HepG2 (cell line): ENCODE measurements around the gene RAB42. TPM values are rescaled to one million over a fixed set of nuclear protein-coding genes. Genes with fewer than 3 reads are reported as not detected.
A peak's percentile ranks its signal among the peaks of the same experiment; 100 is the strongest.

ENCODE experiments used
- ARNT2 ChIP-seq: sonication (generic); formaldehyde crosslinking; IDR thresholded peaks from 2 replicates; pipeline ENCODE4 v1.8.0; 2022; ENCODE audit warnings: mild to moderate bottlenecking, low read depth, missing genetic modification reagents, moderate library complexity
- HNF4A ChIP-seq: sonication (generic); formaldehyde crosslinking; IDR thresholded peaks from 2 replicates; pipeline ENCODE4 v1.4.0; 2020; ENCODE audit warnings: missing genetic modification reagents
- KLF11 ChIP-seq: IDR thresholded peaks from 2 replicates; pipeline ENCODE4 v1.6.1; 2016; ENCODE audit warnings: missing compliant biosample characterization
- ZBTB20 ChIP-seq: sonication (generic); formaldehyde crosslinking; IDR thresholded peaks from 2 replicates; pipeline ENCODE4 v1.8.1; 2023; ENCODE audit warnings: missing genetic modification reagents, low read depth, mild to moderate bottlenecking, borderline replicate concordance
- ZFP90 ChIP-seq: sonication (generic); formaldehyde crosslinking; IDR thresholded peaks from 2 replicates; pipeline ENCODE4 v1.8.0; 2022; ENCODE audit warnings: missing genetic modification reagents, mild to moderate bottlenecking, inconsistent platforms, borderline replicate concordance
- ZFX ChIP-seq: sonication (generic); formaldehyde crosslinking; IDR thresholded peaks from 2 replicates; pipeline ENCODE4 v1.4.0; 2020; ENCODE audit warnings: mild to moderate bottlenecking, low read depth, missing genetic modification reagents, moderate library complexity
- ZNF674 ChIP-seq: sonication (generic); formaldehyde crosslinking; IDR thresholded peaks from 2 replicates; pipeline ENCODE4 v1.5.0; 2020; ENCODE audit warnings: low read depth, mild to moderate bottlenecking, missing genetic modification reagents
- ZSCAN20 ChIP-seq: sonication (generic); formaldehyde crosslinking; IDR thresholded peaks from 2 replicates; pipeline ENCODE4 v1.4.0; 2020; ENCODE audit warnings: missing genetic modification reagents, mild to moderate bottlenecking, borderline replicate concordance
- ZSCAN9 ChIP-seq: IDR thresholded peaks from 2 replicates; pipeline ENCODE4 v1.6.1; 2016; ENCODE audit warnings: borderline replicate concordance
- polyA plus RNA-seq, 8 experiments: library from polyadenylated mRNA; depleted of rRNA in 3 of 8; stranded (reverse) in 7 of 8; unstranded in 1 of 8; fragments of >200 nt; fragmentation: Illumina TruSeq in 4 of 8; extraction: Trizol in 4 of 8; gene quantifications; 2 replicates each; pipeline versions ENCODE4 v1.2.1 to v1.2.3, GENCODE V29; 2011 to 2016; ENCODE audit warnings: low read depth in 4 of 8, missing spikeins in 1 of 8, mixed read lengths in 1 of 8; ENCODE audit not compliant: insufficient read depth in 1 of 8
- total RNA-seq, 5 experiments: library from RNA; depleted of rRNA; stranded (reverse); fragments of >200 nt; fragmentation: Illumina TruSeq; extraction: Trizol; gene quantifications; 2 replicates each; pipeline ENCODE4 v1.2.3, GENCODE V29; 2016; ENCODE audit warnings: low read depth in 1 of 5
- TF ChIP-seq, protein P1 (sequence below): sonication (generic); formaldehyde crosslinking; IDR thresholded peaks from 2 replicates; pipeline ENCODE4 v1.4.0; 2020; ENCODE audit warnings: missing genetic modification reagents
- TF ChIP-seq, protein P2 (sequence below), 2 experiments: fragments of 450-650 bp in 1 of 2; sonication (generic) in 1 of 2; formaldehyde crosslinking in 1 of 2; IDR thresholded peaks; 2 replicates each; pipeline versions ENCODE4 v1.6.1 to v1.8.0; 2016 to 2022; ENCODE audit warnings: antibody characterized with exemption in 1 of 2, mild to moderate bottlenecking in 1 of 2, missing genetic modification reagents in 1 of 2
- TF ChIP-seq, protein P3 (sequence below): sonication (generic); formaldehyde crosslinking; IDR thresholded peaks from 2 replicates; pipeline ENCODE4 v1.5.0; 2020; ENCODE audit warnings: mild to moderate bottlenecking, missing genetic modification reagents, borderline replicate concordance

Gene RAB42
- total and polyA plus RNA-seq, 2 of the 13 experiments (the other 11 are each of a cell fraction or from before 2014, with no cell fraction given), result 10.4 to 166 TPM

DNA sequence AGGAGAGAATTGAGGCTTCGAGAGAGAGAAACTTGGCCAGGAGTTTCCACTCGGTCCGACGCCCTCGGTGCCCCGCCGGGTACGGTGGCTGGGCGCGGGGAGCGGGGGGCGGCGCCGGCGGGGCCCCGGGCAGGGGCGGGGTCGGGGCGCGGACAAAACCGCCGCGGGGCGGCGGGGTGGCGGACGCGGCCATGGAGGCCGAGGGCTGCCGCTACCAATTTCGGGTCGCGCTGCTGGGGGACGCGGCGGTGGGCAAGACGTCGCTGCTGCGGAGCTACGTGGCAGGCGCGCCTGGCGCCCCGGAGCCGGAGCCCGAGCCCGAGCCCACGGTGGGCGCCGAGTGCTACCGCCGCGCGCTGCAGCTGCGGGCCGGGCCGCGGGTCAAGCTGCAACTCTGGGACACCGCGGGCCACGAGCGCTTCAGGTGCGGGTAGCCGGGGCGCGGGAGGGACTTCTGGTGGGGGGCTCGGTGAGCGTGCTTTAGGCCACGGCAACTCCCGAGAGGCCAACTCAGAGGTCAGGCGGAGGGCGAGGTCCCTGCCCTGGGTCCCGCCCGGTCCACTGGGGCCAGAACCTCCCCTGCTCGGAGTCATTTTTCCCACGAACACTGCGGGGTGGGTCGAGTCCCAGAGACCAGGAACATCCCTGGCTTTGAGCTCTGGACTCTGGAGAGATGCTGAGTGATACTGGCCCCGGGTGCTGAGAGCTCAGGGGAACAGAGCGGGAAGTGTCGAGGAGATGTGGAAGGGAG lies 431 bp downstream of the RAB42 start (continued):
- peak; percentile 78 for TF ChIP-seq ARNT2 (CRISPR knock-in tag)
- TF ChIP-seq KLF11, result no peak
- peak; percentile 25; the same call in 1 of the 2 replicates for TF ChIP-seq ZFP90 (CRISPR knock-in tag)
- TF ChIP-seq, protein P1, sequence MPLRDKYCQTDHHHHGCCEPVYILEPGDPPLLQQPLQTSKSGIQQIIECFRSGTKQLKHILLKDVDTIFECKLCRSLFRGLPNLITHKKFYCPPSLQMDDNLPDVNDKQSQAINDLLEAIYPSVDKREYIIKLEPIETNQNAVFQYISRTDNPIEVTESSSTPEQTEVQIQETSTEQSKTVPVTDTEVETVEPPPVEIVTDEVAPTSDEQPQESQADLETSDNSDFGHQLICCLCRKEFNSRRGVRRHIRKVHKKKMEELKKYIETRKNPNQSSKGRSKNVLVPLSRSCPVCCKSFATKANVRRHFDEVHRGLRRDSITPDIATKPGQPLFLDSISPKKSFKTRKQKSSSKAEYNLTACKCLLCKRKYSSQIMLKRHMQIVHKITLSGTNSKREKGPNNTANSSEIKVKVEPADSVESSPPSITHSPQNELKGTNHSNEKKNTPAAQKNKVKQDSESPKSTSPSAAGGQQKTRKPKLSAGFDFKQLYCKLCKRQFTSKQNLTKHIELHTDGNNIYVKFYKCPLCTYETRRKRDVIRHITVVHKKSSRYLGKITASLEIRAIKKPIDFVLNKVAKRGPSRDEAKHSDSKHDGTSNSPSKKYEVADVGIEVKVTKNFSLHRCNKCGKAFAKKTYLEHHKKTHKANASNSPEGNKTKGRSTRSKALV (CRISPR knock-in tag), result 0 out of 2 replicates have a peak, but pooled peaks have one; percentile 15
- TF ChIP-seq ZNF674 (CRISPR knock-in tag), result 0 out of 2 replicates have a peak, but pooled peaks have one; percentile 34
- TF ChIP-seq, protein P2, sequence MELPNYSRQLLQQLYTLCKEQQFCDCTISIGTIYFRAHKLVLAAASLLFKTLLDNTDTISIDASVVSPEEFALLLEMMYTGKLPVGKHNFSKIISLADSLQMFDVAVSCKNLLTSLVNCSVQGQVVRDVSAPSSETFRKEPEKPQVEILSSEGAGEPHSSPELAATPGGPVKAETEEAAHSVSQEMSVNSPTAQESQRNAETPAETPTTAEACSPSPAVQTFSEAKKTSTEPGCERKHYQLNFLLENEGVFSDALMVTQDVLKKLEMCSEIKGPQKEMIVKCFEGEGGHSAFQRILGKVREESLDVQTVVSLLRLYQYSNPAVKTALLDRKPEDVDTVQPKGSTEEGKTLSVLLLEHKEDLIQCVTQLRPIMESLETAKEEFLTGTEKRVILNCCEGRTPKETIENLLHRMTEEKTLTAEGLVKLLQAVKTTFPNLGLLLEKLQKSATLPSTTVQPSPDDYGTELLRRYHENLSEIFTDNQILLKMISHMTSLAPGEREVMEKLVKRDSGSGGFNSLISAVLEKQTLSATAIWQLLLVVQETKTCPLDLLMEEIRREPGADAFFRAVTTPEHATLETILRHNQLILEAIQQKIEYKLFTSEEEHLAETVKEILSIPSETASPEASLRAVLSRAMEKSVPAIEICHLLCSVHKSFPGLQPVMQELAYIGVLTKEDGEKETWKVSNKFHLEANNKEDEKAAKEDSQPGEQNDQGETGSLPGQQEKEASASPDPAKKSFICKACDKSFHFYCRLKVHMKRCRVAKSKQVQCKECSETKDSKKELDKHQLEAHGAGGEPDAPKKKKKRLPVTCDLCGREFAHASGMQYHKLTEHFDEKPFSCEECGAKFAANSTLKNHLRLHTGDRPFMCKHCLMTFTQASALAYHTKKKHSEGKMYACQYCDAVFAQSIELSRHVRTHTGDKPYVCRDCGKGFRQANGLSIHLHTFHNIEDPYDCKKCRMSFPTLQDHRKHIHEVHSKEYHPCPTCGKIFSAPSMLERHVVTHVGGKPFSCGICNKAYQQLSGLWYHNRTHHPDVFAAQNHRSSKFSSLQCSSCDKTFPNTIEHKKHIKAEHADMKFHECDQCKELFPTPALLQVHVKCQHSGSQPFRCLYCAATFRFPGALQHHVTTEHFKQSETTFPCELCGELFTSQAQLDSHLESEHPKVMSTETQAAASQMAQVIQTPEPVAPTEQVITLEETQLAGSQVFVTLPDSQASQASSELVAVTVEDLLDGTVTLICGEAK (IDR thresholded peaks at IDR 0.05), result no peak
- TF ChIP-seq, protein P2 (CRISPR knock-in tag; IDR thresholded peaks at IDR 0.05), result 0 out of 2 replicates have a peak, but pooled peaks have one; percentile 8
- peak; percentile 29; the same call in 1 of the 2 replicates for TF ChIP-seq ZFX
- TF ChIP-seq HNF4A (CRISPR knock-in tag), result peak; percentile 55
- TF ChIP-seq ZBTB20, result no peak
- peak; percentile 67; the same call in 1 of the 2 replicates for TF ChIP-seq ZSCAN20 (CRISPR knock-in tag)
- TF ChIP-seq ZSCAN9 (CRISPR knock-in tag), result 0 out of 2 replicates have a peak, but pooled peaks have one; percentile 21
- TF ChIP-seq, protein P3, sequence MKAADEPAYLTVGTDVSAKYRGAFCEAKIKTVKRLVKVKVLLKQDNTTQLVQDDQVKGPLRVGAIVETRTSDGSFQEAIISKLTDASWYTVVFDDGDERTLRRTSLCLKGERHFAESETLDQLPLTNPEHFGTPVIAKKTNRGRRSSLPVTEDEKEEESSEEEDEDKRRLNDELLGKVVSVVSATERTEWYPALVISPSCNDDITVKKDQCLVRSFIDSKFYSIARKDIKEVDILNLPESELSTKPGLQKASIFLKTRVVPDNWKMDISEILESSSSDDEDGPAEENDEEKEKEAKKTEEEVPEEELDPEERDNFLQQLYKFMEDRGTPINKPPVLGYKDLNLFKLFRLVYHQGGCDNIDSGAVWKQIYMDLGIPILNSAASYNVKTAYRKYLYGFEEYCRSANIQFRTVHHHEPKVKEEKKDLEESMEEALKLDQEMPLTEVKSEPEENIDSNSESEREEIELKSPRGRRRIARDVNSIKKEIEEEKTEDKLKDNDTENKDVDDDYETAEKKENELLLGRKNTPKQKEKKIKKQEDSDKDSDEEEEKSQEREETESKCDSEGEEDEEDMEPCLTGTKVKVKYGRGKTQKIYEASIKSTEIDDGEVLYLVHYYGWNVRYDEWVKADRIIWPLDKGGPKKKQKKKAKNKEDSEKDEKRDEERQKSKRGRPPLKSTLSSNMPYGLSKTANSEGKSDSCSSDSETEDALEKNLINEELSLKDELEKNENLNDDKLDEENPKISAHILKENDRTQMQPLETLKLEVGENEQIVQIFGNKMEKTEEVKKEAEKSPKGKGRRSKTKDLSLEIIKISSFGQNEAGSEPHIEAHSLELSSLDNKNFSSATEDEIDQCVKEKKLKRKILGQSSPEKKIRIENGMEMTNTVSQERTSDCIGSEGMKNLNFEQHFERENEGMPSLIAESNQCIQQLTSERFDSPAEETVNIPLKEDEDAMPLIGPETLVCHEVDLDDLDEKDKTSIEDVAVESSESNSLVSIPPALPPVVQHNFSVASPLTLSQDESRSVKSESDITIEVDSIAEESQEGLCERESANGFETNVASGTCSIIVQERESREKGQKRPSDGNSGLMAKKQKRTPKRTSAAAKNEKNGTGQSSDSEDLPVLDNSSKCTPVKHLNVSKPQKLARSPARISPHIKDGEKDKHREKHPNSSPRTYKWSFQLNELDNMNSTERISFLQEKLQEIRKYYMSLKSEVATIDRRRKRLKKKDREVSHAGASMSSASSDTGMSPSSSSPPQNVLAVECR (CRISPR knock-in tag), result no peak; the same call in 1 of the 2 replicates
